Mesendoderm (in vitro differentiated cells): ENCODE results near the gene MBOAT1.
"Not testable (repeated sequence)": the region's sequence is repeated elsewhere in the genome, so short reads cannot be mapped to it uniquely, and the experiment has no call there.

Experiments used
- DNase-seq: peaks from one replicate; pipeline ENCODE4 v3.0.0; 2013
- H2AK5ac ChIP-seq: 2 replicates; pipeline ENCODE4 v1.6.1; 2013; ENCODE audit warnings: low read length, inconsistent platforms
- H2BK120ac ChIP-seq: 2 replicates; pipeline ENCODE4 v1.6.1; 2013; ENCODE audit warnings: low read depth, mild to moderate bottlenecking, low read length, moderate library complexity, mixed read lengths
- H2BK15ac ChIP-seq: replicated peaks from 2 replicates; pipeline ENCODE4 v1.6.1; 2013; ENCODE audit warnings: low read depth, mild to moderate bottlenecking, moderate library complexity
- H2BK5ac ChIP-seq: 2 replicates; pipeline ENCODE4 v1.6.1; 2013; ENCODE audit warnings: low read length, inconsistent platforms
- H3K18ac ChIP-seq: 2 replicates; pipeline ENCODE4 v1.6.1; 2013; ENCODE audit warnings: mild to moderate bottlenecking, low read length, mixed read lengths
- H3K23ac ChIP-seq: one replicate; pipeline ENCODE4 v1.6.1; 2013; ENCODE audit warnings: low read length
- H3K27ac ChIP-seq: 2 replicates; pipeline ENCODE4 v1.5.1; 2013; ENCODE audit warnings: low read depth, mild to moderate bottlenecking, inconsistent platforms, low read length, moderate library complexity
- H3K27me3 ChIP-seq: 2 replicates; pipeline ENCODE4 v1.6.1; 2013; ENCODE audit warnings: low read length, control low read depth, mild to moderate bottlenecking, inconsistent platforms; ENCODE audit not compliant: insufficient read depth, poor library complexity
- H3K36me3 ChIP-seq: 2 replicates; pipeline ENCODE4 v1.6.1; 2013; ENCODE audit warnings: low read length, inconsistent platforms; ENCODE audit not compliant: control insufficient read depth, insufficient read depth
- H3K4ac ChIP-seq: one replicate; pipeline ENCODE4 v1.6.1; 2013; ENCODE audit warnings: low read depth, mild to moderate bottlenecking, low read length, moderate library complexity
- H3K4me1 ChIP-seq: 2 replicates; pipeline ENCODE4 v1.6.1; 2013; ENCODE audit warnings: low read depth, low read length, inconsistent platforms; ENCODE audit not compliant: control insufficient read depth
- H3K4me2 ChIP-seq: 2 replicates; pipeline ENCODE4 v1.6.1; 2013; ENCODE audit warnings: low read length
- H3K4me3 ChIP-seq: 2 replicates; pipeline ENCODE4 v1.5.1; 2013; ENCODE audit warnings: mild to moderate bottlenecking, low read length
- H3K56ac ChIP-seq: one replicate; pipeline ENCODE4 v1.6.1; 2013; ENCODE audit warnings: low read length
- H3K79me1 ChIP-seq: 2 replicates; pipeline ENCODE4 v1.6.1; 2013; ENCODE audit warnings: low read length, inconsistent platforms
- H3K79me2 ChIP-seq: 2 replicates; pipeline ENCODE4 v1.6.1; 2013; ENCODE audit warnings: mild to moderate bottlenecking, low read length; ENCODE audit not compliant: control insufficient read depth, insufficient read depth
- H3K9ac ChIP-seq: 2 replicates; pipeline ENCODE4 v1.6.1; 2013; ENCODE audit warnings: low read length, inconsistent platforms
- H4K5ac ChIP-seq: one replicate; pipeline ENCODE4 v1.6.1; 2013; ENCODE audit warnings: low read length
- H4K8ac ChIP-seq: one replicate; pipeline ENCODE4 v1.6.1; 2013; ENCODE audit warnings: low read depth, mild to moderate bottlenecking, control low read depth, low read length, moderate library complexity
- WGBS: extraction: QIAGEN DNeasy Blood & Tissue Kit; methylation state at CpG from one replicate; pipeline ENCODE4 v1.1.7; 2013; ENCODE audit warnings: low lambda C conversion rate, missing lambda C conversion rate; ENCODE audit not compliant: insufficient coverage; ENCODE audit errors: extremely low coverage; 5-methylcytosine and 5-hydroxymethylcytosine counted together

MBOAT1 gene

GRCh38 chr6:20254295-20254694 is 42.0 kb upstream of the MBOAT1 start:
- no peak overlapping the region for H3K9ac ChIP-seq

GRCh38 chr6:20253021-20253420 is 40.8 kb upstream of the MBOAT1 start:
- Histone ChIP-seq H3K79me1 (no peaks in the 10 kb centered on the region), H3K27me3 (no peaks in the 10 kb centered on the region), H3K18ac (no peak overlapping the region), H3K56ac (no peak overlapping the region), H3K36me3 (no peaks in the 10 kb centered on the region), H3K9ac (no peak overlapping the region), H3K4me2 (no peak overlapping the region), H2AK5ac (no peak overlapping the region), H3K4me3 (no peak overlapping the region), H4K8ac (no peak overlapping the region), H3K27ac (no peak overlapping the region), H4K5ac (no peak overlapping the region), H2BK5ac (no peak overlapping the region), H3K23ac (no peak overlapping the region), H2BK120ac (no peak overlapping the region), H3K4me1 (no peaks in the 10 kb centered on the region), H3K79me2 (no peaks in the 10 kb centered on the region), H2BK15ac (no peak overlapping the region), H3K4ac (no peak overlapping the region)
- WGBS, result no CpG with 5 or more reads among the region's 2 CpGs
- DNase-seq, result no peak

More at GRCh38 chr6:20254295-20254694, 42.0 kb upstream of the MBOAT1 start:
- Histone ChIP-seq H3K27ac (no peak overlapping the region), H3K18ac (no peak overlapping the region), H3K56ac (no peak overlapping the region), H3K4me3 (no peak overlapping the region), H4K5ac (no peak overlapping the region), H2BK5ac (no peak overlapping the region), H3K4ac (no peak overlapping the region), H3K4me2 (no peak overlapping the region), H2BK15ac (no peak overlapping the region), H2BK120ac (no peak overlapping the region), H2AK5ac (no peak overlapping the region), H3K36me3 (no peaks in the 10 kb centered on the region), H3K79me2 (no peaks in the 10 kb centered on the region), H3K4me1 (no peaks in the 10 kb centered on the region), H4K8ac (no peak overlapping the region), H3K27me3 (no peaks in the 10 kb centered on the region), H3K79me1 (no peaks in the 10 kb centered on the region), H3K23ac (no peak overlapping the region)
- DNase-seq, result no peak

GRCh38 chr6:20252311-20252710 is 40.0 kb upstream of the MBOAT1 start:
- H3K79me1 ChIP-seq, result no peaks in the 10 kb centered on the region
- WGBS, result no CpG with 5 or more reads among the region's 6 CpGs
- no peaks in the 10 kb centered on the region for H3K27me3 ChIP-seq
- H3K4me1 ChIP-seq, result no peaks in the 10 kb centered on the region
- no peak overlapping the region for H3K9ac ChIP-seq
- no peak overlapping the region for H3K23ac ChIP-seq
- H2AK5ac ChIP-seq, result no peak overlapping the region
- no peak overlapping the region for H2BK5ac ChIP-seq
- H3K79me2 ChIP-seq, result no peaks in the 10 kb centered on the region
- H3K56ac ChIP-seq, result no peak overlapping the region
- no peaks in the 10 kb centered on the region for H3K36me3 ChIP-seq
- H2BK120ac ChIP-seq, result no peak overlapping the region
- H3K4ac ChIP-seq, result no peak overlapping the region
- no peak overlapping the region for H4K5ac ChIP-seq
- H3K4me2 ChIP-seq, result no peak overlapping the region
- H3K4me3 ChIP-seq, result no peak overlapping the region
- no peak overlapping the region for H4K8ac ChIP-seq
- no peak for DNase-seq
- H2BK15ac ChIP-seq, result no peak overlapping the region
- no peak overlapping the region for H3K27ac ChIP-seq
- no peak overlapping the region for H3K18ac ChIP-seq

- Histone ChIP-seq H3K4me3 (no peak overlapping the region), H4K5ac (no peak overlapping the region), H3K4me1 (no peaks in the 10 kb centered on the region), H3K23ac (no peak overlapping the region), H3K56ac (no peak overlapping the region), H2BK5ac (no peak overlapping the region), H3K27ac (no peak overlapping the region), H3K4me2 (no peak overlapping the region), H3K79me1 (no peaks in the 10 kb centered on the region), H3K79me2 (no peaks in the 10 kb centered on the region), H3K36me3 (no peaks in the 10 kb centered on the region), H3K18ac (no peak overlapping the region), H2BK15ac (no peak overlapping the region), H3K4ac (no peak overlapping the region), H3K9ac (no peak overlapping the region), H2BK120ac (no peak overlapping the region), H4K8ac (no peak overlapping the region), H3K27me3 (no peaks in the 10 kb centered on the region), H2AK5ac (no peak overlapping the region)
- DNase-seq, result no peak
- WGBS, result no CpG with 5 or more reads among the region's 5 CpGs
Observed at GRCh38 chr6:20251525-20251924, 39.3 kb upstream of the MBOAT1 start.

- Histone ChIP-seq H3K4me2 (no peak overlapping the region), H3K56ac (no peak overlapping the region), H3K4me3 (no peak overlapping the region), H3K4ac (no peak overlapping the region), H2AK5ac (no peak overlapping the region), H3K4me1 (no peaks in the 10 kb centered on the region), H3K27ac (no peak overlapping the region), H3K36me3 (no peaks in the 10 kb centered on the region), H2BK15ac (no peak overlapping the region), H3K79me2 (no peaks in the 10 kb centered on the region), H4K5ac (no peak overlapping the region), H2BK120ac (no peak overlapping the region), H3K27me3 (no peaks in the 10 kb centered on the region), H2BK5ac (no peak overlapping the region), H3K9ac (no peak overlapping the region), H3K23ac (no peak overlapping the region), H3K79me1 (no peaks in the 10 kb centered on the region), H3K18ac (no peak overlapping the region), H4K8ac (no peak overlapping the region)
- WGBS, result no CpG with 5 or more reads among the region's 2 CpGs
- DNase-seq, result no peak
Observed at GRCh38 chr6:20246125-20246524, 33.9 kb upstream of the MBOAT1 start.

GRCh38 chr6:20244807-20245681 is 32.8 kb upstream of the MBOAT1 start:
- not testable (repeated sequence) for H3K9ac ChIP-seq, H3K79me2 ChIP-seq, H3K18ac ChIP-seq, H2BK120ac ChIP-seq, H4K5ac ChIP-seq, H2AK5ac ChIP-seq, H3K23ac ChIP-seq, H3K27me3 ChIP-seq, H3K4me2 ChIP-seq, H2BK5ac ChIP-seq, H3K4ac ChIP-seq, H3K4me3 ChIP-seq, DNase-seq, H3K27ac ChIP-seq, H3K79me1 ChIP-seq, H2BK15ac ChIP-seq, H3K36me3 ChIP-seq, H3K4me1 ChIP-seq, H4K8ac ChIP-seq, H3K56ac ChIP-seq
- WGBS, result no CpG with 5 or more reads among the region's 29 CpGs
